Activated CD4-positive, alpha-beta T cell treated with anti-CD3 and anti-CD28 coated beads for 36 hours (primary cell): ENCODE results near the gene UGT1A9. TPM values are rescaled to one million over a fixed set of nuclear protein-coding genes. Genes with fewer than 3 reads are reported as not detected.

Source experiments
- ATAC-seq: fragments of 200-7000 bp; cut with Tn5 transposase; one replicate; pipeline ENCODE4 v1.10.0; 2021; ENCODE audit warnings: mild to moderate bottlenecking, moderate library complexity
- CTCF ChIA-PET: fragments of 350-600 bp; sonication (Branson Sonifier 250); formaldehyde crosslinking; loops from one replicate; lab custom pipeline; 2021; ENCODE audit warnings: antibody characterized with exemption; lab: Charles Lee
- POLR2A ChIA-PET: fragments of 350-600 bp; sonication (Branson Sonifier 250); formaldehyde crosslinking; loops from one replicate; lab custom pipeline; 2021; ENCODE audit warnings: antibody characterized with exemption, inconsistent platforms; lab: Charles Lee
- DNase-seq: peaks from one replicate; pipeline ENCODE4 v3.0.0-alpha.2; 2020
- H3K27ac Mint-ChIP-seq: one replicate; pipeline ENCODE4 v1.8.0; 2021; ENCODE audit warnings: mixed read lengths
- H3K27me3 Mint-ChIP-seq: one replicate; pipeline ENCODE4 v1.8.0; 2021; ENCODE audit warnings: mixed read lengths
- H3K36me3 Mint-ChIP-seq: one replicate; pipeline ENCODE4 v1.8.0; 2021; ENCODE audit warnings: low read depth, mixed read lengths
- H3K4me1 Mint-ChIP-seq: one replicate; pipeline ENCODE4 v1.8.0; 2021; ENCODE audit warnings: mixed read lengths
- H3K4me3 Mint-ChIP-seq: one replicate; pipeline ENCODE4 v1.8.0; 2021; ENCODE audit warnings: mild to moderate bottlenecking, moderate library complexity, mixed read lengths
- H3K9me3 Mint-ChIP-seq: one replicate; pipeline ENCODE4 v1.8.0; 2021; ENCODE audit warnings: low read depth, mixed read lengths
- intact Hi-C, 2 experiments: fragments of 100-400 bp; cut with DNase I in 1 of 2; cut with micrococcal nuclease in 1 of 2; formaldehyde crosslinking; loops; one replicate each; pipeline versions ENCODE4 v1.14.2 to v1.15.1; 2022 to 2024; cut with DNase I, micrococcal nuclease
- total RNA-seq, 2 experiments: library from RNA; stranded (reverse); gene quantifications; one replicate each; pipeline ENCODE4 v1.2.3, GENCODE V29; 2021

Gene UGT1A9
- total RNA-seq, 2 experiments from 2014 or later: not detected

DNA sequence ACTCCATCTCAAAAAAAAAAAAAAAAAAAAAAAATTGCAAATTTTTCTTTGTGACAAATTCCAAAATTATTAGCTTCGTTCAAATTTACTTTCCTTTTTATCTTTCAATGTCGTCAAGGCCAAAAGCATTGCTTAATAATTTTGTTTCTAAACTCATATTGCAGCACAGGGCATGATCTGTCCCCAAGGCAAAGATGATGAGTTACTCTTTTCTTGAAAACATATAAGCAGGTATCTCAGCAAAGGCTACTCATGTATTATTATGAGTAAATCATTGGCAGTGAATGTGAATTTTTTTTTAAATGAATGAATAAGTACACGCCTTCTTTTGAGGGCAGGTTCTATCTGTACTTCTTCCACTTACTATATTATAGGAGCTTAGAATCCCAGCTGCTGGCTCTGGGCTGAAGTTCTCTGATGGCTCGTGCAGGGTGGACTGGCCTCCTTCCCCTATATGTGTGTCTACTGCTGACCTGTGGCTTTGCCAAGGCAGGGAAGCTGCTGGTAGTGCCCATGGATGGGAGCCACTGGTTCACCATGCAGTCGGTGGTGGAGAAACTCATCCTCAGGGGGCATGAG, 9.9 kb downstream of the UGT1A9 start, which contains the start of gene UGT1A7:
Gene UGT1A7, plus strand, starts transcription at position 381 of the 579 bp plus-strand sequence. Its CDS starts 37 bp downstream, at position 418.
- H3K27me3 Mint-ChIP-seq: peaks cover 11% of the 10 kb centered on the region
- ChIA-PET POLR2A (no interaction called here), CTCF (no interaction called here)
- H3K27ac Mint-ChIP-seq: no peak within 1 kb of the TSS
- no peaks in the 10 kb centered on the region for H3K4me1 Mint-ChIP-seq
- intact Hi-C loops: no loop called here
- H3K36me3 Mint-ChIP-seq: no peaks in the 10 kb centered on the region
- H3K4me3 Mint-ChIP-seq: no peak within 1 kb of the TSS
- DNase-seq: no peak
- H3K9me3 Mint-ChIP-seq: no peaks in the 10 kb centered on the region
- ATAC-seq: no peak

DNA sequence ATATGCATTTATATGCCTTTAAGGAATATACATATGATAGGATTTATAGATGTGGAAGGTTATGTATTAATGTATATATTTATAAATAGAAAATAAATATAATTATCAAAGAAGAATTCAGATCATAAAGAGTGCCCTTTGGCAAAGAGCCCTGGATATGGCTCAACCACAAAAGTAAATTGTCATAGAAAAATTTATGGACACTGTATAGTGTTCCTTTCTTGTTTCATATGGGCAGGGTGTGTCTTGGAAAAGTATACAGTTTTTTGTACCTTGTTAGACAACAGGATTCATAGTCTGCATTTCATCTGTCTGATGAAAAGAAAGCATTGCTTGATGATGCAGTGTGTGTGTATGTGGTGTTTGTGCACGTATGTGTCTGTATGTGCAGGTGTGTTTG, 12.9 kb downstream of the UGT1A9 start:
- ChIA-PET CTCF (interaction anchor here (0.7 kb wide), 1 partner anchor 25 kb away, joined by 3 read pairs; no protein-coding TSS in a partner anchor), POLR2A (no interaction called here)
- Mint-ChIP-seq H3K4me1 (no peaks in the 10 kb centered on the region), H3K36me3 (no peaks in the 10 kb centered on the region), H3K9me3 (no peaks in the 10 kb centered on the region), H3K4me3 (no peak overlapping the region), H3K27me3 (peaks cover 7% of the 10 kb centered on the region), H3K27ac (no peak overlapping the region)
- intact Hi-C loops: no loop called here
- DNase-seq: no peak
- no peak for ATAC-seq

DNA sequence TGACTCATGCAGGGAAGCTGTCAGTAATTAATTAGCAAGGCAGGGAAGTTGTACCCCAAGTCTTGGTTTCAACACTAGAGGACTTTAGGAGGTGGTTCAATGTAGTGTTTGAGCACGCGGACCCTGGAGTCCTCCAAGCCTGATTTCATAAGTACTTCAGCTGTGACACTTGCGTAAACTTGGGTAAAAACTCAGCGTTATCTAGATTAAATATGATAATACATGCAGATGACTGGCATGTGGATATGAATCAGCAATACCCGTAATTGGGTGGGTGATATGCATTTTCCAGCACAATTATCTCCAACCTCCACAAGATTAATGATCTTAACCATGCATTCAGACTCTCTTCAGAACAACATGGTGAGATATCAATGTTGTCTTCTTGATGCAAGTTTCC, 15.2 kb downstream of the UGT1A9 start:
- ATAC-seq: no peak
- Mint-ChIP-seq H3K4me1 (no peaks in the 10 kb centered on the region), H3K27me3 (peaks cover 4% of the 10 kb centered on the region), H3K27ac (no peak overlapping the region), H3K36me3 (no peaks in the 10 kb centered on the region), H3K9me3 (no peaks in the 10 kb centered on the region), H3K4me3 (no peak overlapping the region)
- intact Hi-C loops: no loop called here
- CTCF ChIA-PET: interaction anchor here (0.6 kb wide), 1 partner anchor 615 kb away, joined by 3 read pairs; no protein-coding TSS in a partner anchor
- no peak for DNase-seq
- POLR2A ChIA-PET: no interaction called here

- no peaks in the 10 kb centered on the region for H3K36me3 Mint-ChIP-seq
- H3K27ac Mint-ChIP-seq: no peak overlapping the region
- no peak for ATAC-seq
- no peaks in the 10 kb centered on the region for H3K9me3 Mint-ChIP-seq
- no peak overlapping the region for H3K4me3 Mint-ChIP-seq
- POLR2A ChIA-PET: no interaction called here
- no peaks in the 10 kb centered on the region for H3K4me1 Mint-ChIP-seq
- peaks cover 4% of the 10 kb centered on the region for H3K27me3 Mint-ChIP-seq
- CTCF ChIA-PET: no interaction called here
- intact Hi-C loops: no loop called here
- DNase-seq: no peak
These were observed 16.6 kb downstream of the UGT1A9 start for GRCh38 chr2:233688341-233688740.

DNA sequence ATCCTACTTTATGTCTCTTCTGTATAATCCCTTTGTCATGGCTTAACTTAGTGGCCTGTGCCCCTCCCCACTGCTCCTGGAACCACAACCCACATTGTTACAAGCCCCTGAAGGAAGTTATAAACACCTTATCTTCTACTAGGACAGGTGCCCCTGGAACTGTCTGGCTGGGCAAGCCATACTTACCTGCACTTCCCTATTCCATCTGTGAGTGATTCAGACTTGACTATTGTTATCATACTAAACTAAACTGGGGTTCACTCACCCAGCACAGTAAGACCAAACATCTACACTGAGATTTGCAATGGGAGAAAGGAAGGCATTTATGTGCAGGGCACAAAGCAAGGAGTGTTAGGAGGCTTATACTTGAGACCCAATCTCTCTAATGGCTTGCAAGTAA, 17.3 kb downstream of the UGT1A9 start:
- peaks cover 4% of the 10 kb centered on the region for H3K27me3 Mint-ChIP-seq
- intact Hi-C loops: no loop called here
- H3K4me1 Mint-ChIP-seq: no peaks in the 10 kb centered on the region
- H3K9me3 Mint-ChIP-seq: no peaks in the 10 kb centered on the region
- no peak overlapping the region for H3K4me3 Mint-ChIP-seq
- ATAC-seq (no peak), DNase-seq (no peak)
- ChIA-PET POLR2A (no interaction called here), CTCF (no interaction called here)
- H3K27ac Mint-ChIP-seq: no peak overlapping the region
- no peaks in the 10 kb centered on the region for H3K36me3 Mint-ChIP-seq

- ChIA-PET POLR2A (no interaction called here), CTCF (no interaction called here)
- H3K9me3 Mint-ChIP-seq: no peaks in the 10 kb centered on the region
- H3K27me3 Mint-ChIP-seq: peaks cover 4% of the 10 kb centered on the region
- no peaks in the 10 kb centered on the region for H3K36me3 Mint-ChIP-seq
- no peak overlapping the region for H3K27ac Mint-ChIP-seq
- H3K4me3 Mint-ChIP-seq: no peak overlapping the region
- no peaks in the 10 kb centered on the region for H3K4me1 Mint-ChIP-seq
- DNase-seq (no peak), ATAC-seq (no peak)
- intact Hi-C loops: no loop called here
These were observed 17.8 kb downstream of the UGT1A9 start for GRCh38 chr2:233689501-233689900.

DNA sequence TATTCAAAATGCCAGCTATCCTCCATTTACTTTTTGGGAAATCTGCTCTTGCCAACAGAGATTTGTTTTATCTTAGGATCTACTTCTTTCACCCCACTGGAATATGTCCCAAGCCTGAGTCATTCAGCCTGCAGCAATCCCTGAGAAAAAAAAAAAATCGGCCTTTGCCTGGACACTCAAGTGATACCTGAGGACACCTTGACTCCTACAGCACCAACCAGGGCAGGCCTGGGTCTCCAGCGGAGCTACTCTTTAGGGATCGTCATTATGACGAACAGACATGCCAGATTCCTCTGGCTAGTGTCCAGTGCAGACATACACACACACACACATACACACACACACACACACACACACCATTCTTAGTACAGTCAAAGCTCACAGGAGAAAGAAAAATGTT, 18.7 kb downstream of the UGT1A9 start:
- Mint-ChIP-seq H3K27ac (no peak overlapping the region), H3K36me3 (no peaks in the 10 kb centered on the region), H3K27me3 (peaks cover 4% of the 10 kb centered on the region), H3K9me3 (no peaks in the 10 kb centered on the region), H3K4me1 (no peaks in the 10 kb centered on the region), H3K4me3 (no peak overlapping the region)
- ATAC-seq: no peak
- POLR2A ChIA-PET: no interaction called here
- CTCF ChIA-PET: no interaction called here
- no peak for DNase-seq
- intact Hi-C loops: no loop called here

- ChIA-PET POLR2A (no interaction called here), CTCF (interaction anchor here (0.6 kb wide), 1 partner anchor 59 kb away, joined by 3 read pairs; no protein-coding TSS in a partner anchor)
- ATAC-seq: no peak
- H3K4me1 Mint-ChIP-seq: no peaks in the 10 kb centered on the region
- no peaks in the 10 kb centered on the region for H3K36me3 Mint-ChIP-seq
- intact Hi-C loops: no loop called here
- H3K27ac Mint-ChIP-seq: no peak overlapping the region
- no peak for DNase-seq
- H3K4me3 Mint-ChIP-seq: no peak overlapping the region
- H3K27me3 Mint-ChIP-seq: no peaks in the 10 kb centered on the region
- no peaks in the 10 kb centered on the region for H3K9me3 Mint-ChIP-seq
These were observed 20.0 kb downstream of the UGT1A9 start for GRCh38 chr2:233691443-233692433.

- DNase-seq (no peak), ATAC-seq (no peak)
- CTCF ChIA-PET: interaction anchor here (0.5 to 0.6 kb wide), 2 partner anchors 58 to 237 kb away, joined by 3 to 4 read pairs; no protein-coding TSS in a partner anchor
- no peaks in the 10 kb centered on the region for H3K4me1 Mint-ChIP-seq
- no peaks in the 10 kb centered on the region for H3K9me3 Mint-ChIP-seq
- H3K36me3 Mint-ChIP-seq: no peaks in the 10 kb centered on the region
- intact Hi-C loops: no loop called here
- no peak within 1 kb of the TSS for H3K4me3 Mint-ChIP-seq
- no peak within 1 kb of the TSS for H3K27ac Mint-ChIP-seq
- POLR2A ChIA-PET: no interaction called here
- no peaks in the 10 kb centered on the region for H3K27me3 Mint-ChIP-seq
These were observed 20.9 kb downstream of the UGT1A9 start, which contains the start of gene UGT1A6 for GRCh38 chr2:233692648-233693047. TSS of gene UGT1A6 (plus strand) at chr2:233692890. CDS start at chr2:233693005, 115 bp downstream.

- H3K4me3 Mint-ChIP-seq: no peak overlapping the region
- DNase-seq: no peak
- H3K4me1 Mint-ChIP-seq: no peaks in the 10 kb centered on the region
- H3K27ac Mint-ChIP-seq: no peak overlapping the region
- no peaks in the 10 kb centered on the region for H3K36me3 Mint-ChIP-seq
- ATAC-seq: no peak
- H3K27me3 Mint-ChIP-seq: no peaks in the 10 kb centered on the region
- intact Hi-C loops: no loop called here
- no peaks in the 10 kb centered on the region for H3K9me3 Mint-ChIP-seq
- POLR2A ChIA-PET: interaction anchor here (0.5 kb wide), 1 partner anchor 464 kb away, joined by 3 read pairs; no protein-coding TSS in a partner anchor
- CTCF ChIA-PET: no interaction called here
These were observed 22.3 kb downstream of the UGT1A9 start for GRCh38 chr2:233693963-233694362.

- no peaks in the 10 kb centered on the region for H3K4me1 Mint-ChIP-seq
- ChIA-PET CTCF (no interaction called here), POLR2A (no interaction called here)
- DNase-seq: no peak
- H3K9me3 Mint-ChIP-seq: no peaks in the 10 kb centered on the region
- H3K4me3 Mint-ChIP-seq: no peak overlapping the region
- no peaks in the 10 kb centered on the region for H3K36me3 Mint-ChIP-seq
- no peak for ATAC-seq
- H3K27ac Mint-ChIP-seq: no peak overlapping the region
- no peaks in the 10 kb centered on the region for H3K27me3 Mint-ChIP-seq
- intact Hi-C loops: no loop called here
These were observed 27.0 kb downstream of the UGT1A9 start for GRCh38 chr2:233698740-233699139.
